OCI-LY3 (cell line): Measurements from ENCODE around the gene ACSL4.
A peak's percentile ranks its signal among the peaks of the same experiment; 100 is the strongest.

ENCODE experiments used
- H2AFZ ChIP-seq: fragments of 200-600, 300-600 bp; shearing (Covaris generic); 2 replicates; pipeline ENCODE4 v1.6.0; 2014; ENCODE audit warnings: antibody characterized with exemption, low read depth, low read length
- H3K27ac ChIP-seq: fragments of 200-600, 300-600 bp; sonication (generic); 2 replicates; pipeline ENCODE4 v1.5.1; 2014; ENCODE audit warnings: mild to moderate bottlenecking, low read length, moderate library complexity, mixed read lengths
- H3K27me3 ChIP-seq: fragments of 200-600, 300-600 bp; sonication (generic); 2 replicates; pipeline ENCODE4 v1.6.1; 2014; ENCODE audit warnings: low read depth, low read length, mixed read lengths
- H3K36me3 ChIP-seq: fragments of 200-600, 300-600 bp; sonication (generic); replicated peaks from 2 replicates; pipeline ENCODE3; 2014; ENCODE audit warnings: low read depth, low read length, mixed read lengths
- H3K4me1 ChIP-seq: fragments of 300-600, 200-600 bp; sonication (generic); 2 replicates; pipeline ENCODE4 v1.6.1; 2014; ENCODE audit warnings: low read length, mixed read lengths
- H3K4me2 ChIP-seq: fragments of 200-600, 300-600 bp; sonication (generic); 2 replicates; pipeline ENCODE4 v1.6.1; 2014; ENCODE audit warnings: low read length, mixed read lengths
- H3K4me3 ChIP-seq: fragments of 300-600, 200-600 bp; sonication (generic); 2 replicates; pipeline ENCODE4 v1.5.1; 2014; ENCODE audit warnings: antibody characterized with exemption, mild to moderate bottlenecking, low read length, moderate library complexity
- H3K79me2 ChIP-seq: fragments of 300-600, 200-600 bp; shearing (Covaris generic); 2 replicates; pipeline ENCODE4 v1.6.1; 2014; ENCODE audit warnings: mild to moderate bottlenecking, low read length, mixed read lengths
- H3K9ac ChIP-seq: fragments of 300-600, 200-600 bp; shearing (Covaris generic); 2 replicates; pipeline ENCODE4 v1.6.0; 2014; ENCODE audit warnings: mild to moderate bottlenecking, low read length, moderate library complexity
- H3K9me3 ChIP-seq: fragments of 200-600, 300-600 bp; shearing (Covaris generic); 2 replicates; pipeline ENCODE4 v1.6.1; 2014; ENCODE audit warnings: low read length, mixed read lengths; ENCODE audit not compliant: insufficient read depth
- H4K20me1 ChIP-seq: fragments of 200-600, 300-600 bp; sonication (generic); 2 replicates; pipeline ENCODE4 v1.6.1; 2016; ENCODE audit warnings: low read length, mixed read lengths; ENCODE audit not compliant: insufficient read depth
- EZH2phosphoT487 ChIP-seq: fragments of 200-600 bp; shearing (Covaris generic); IDR thresholded peaks from 2 replicates; pipeline ENCODE4 v1.6.1; 2018; ENCODE audit warnings: antibody characterized with exemption, mixed run types, low read depth
- TF ChIP-seq, protein P1 (sequence below): fragments of 200-600, 300-600 bp; sonication (generic); IDR thresholded peaks from 2 replicates; pipeline ENCODE4 v1.5.1; 2014; ENCODE audit warnings: antibody characterized with exemption, low read length, low read depth

ACSL4 gene

GRCh38 chrX:109719264-109719663 lies 13.8 kb downstream of the ACSL4 start:
- Histone ChIP-seq H3K9me3 (no peaks in the 10 kb centered on the region), H3K79me2 (peaks cover 55% of the 10 kb centered on the region), H3K36me3 (peaks cover 15% of the 10 kb centered on the region), H3K4me1 (peaks cover 33% of the 10 kb centered on the region), H3K27me3 (no peaks in the 10 kb centered on the region), H3K4me2 (no peak overlapping the region), H3K9ac (no peak overlapping the region), H2AFZ (no peak overlapping the region), H3K27ac (no peak overlapping the region), H3K4me3 (no peak overlapping the region), H4K20me1 (peaks cover 59% of the 10 kb centered on the region)
- TF ChIP-seq EZH2phosphoT487: no peak
- TF ChIP-seq, protein P1, sequence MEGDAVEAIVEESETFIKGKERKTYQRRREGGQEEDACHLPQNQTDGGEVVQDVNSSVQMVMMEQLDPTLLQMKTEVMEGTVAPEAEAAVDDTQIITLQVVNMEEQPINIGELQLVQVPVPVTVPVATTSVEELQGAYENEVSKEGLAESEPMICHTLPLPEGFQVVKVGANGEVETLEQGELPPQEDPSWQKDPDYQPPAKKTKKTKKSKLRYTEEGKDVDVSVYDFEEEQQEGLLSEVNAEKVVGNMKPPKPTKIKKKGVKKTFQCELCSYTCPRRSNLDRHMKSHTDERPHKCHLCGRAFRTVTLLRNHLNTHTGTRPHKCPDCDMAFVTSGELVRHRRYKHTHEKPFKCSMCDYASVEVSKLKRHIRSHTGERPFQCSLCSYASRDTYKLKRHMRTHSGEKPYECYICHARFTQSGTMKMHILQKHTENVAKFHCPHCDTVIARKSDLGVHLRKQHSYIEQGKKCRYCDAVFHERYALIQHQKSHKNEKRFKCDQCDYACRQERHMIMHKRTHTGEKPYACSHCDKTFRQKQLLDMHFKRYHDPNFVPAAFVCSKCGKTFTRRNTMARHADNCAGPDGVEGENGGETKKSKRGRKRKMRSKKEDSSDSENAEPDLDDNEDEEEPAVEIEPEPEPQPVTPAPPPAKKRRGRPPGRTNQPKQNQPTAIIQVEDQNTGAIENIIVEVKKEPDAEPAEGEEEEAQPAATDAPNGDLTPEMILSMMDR: peak; percentile 23

DNA sequence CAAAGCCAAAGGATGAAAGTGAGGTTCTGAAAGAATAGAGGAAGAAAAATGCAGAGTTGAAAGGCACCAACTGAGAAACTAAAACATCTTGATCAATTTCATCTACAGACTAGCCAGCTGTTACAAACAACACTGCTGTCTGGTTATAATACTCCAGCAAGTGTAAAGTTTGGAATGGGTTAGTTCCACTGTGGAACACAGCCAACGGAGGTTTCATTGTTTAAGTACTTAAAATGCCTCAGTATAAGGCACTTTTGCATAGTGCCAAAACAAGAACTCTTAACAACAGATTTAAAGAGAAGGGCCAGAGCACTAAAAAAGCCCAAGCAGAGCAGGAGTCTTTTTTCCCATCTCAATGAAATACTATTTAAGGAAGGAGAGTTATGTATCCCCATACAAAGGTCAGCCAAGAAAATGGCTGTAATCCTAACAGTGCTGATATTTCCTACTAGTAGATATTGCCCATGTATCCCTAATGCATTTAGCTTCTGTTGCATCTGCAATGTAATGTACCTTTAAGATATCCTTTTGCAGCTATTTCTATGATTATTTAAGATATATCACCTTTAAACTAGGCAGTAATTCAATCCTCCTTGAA lies 16.5 kb downstream of the ACSL4 start:
- no peaks in the 10 kb centered on the region for H3K9me3 ChIP-seq
- peaks cover 65% of the 10 kb centered on the region for H4K20me1 ChIP-seq
- H3K27me3 ChIP-seq: no peaks in the 10 kb centered on the region
- H3K36me3 ChIP-seq: peaks cover 10% of the 10 kb centered on the region
- no peak overlapping the region for H3K4me2 ChIP-seq
- peaks cover 27% of the 10 kb centered on the region for H3K4me1 ChIP-seq
- H3K27ac ChIP-seq: no peak overlapping the region
- no peak for TF ChIP-seq EZH2phosphoT487
- TF ChIP-seq, protein P1: no peak
- H3K4me3 ChIP-seq: no peak overlapping the region
- no peak overlapping the region for H2AFZ ChIP-seq
- peaks cover 53% of the 10 kb centered on the region for H3K79me2 ChIP-seq
- no peak overlapping the region for H3K9ac ChIP-seq

- Histone ChIP-seq H3K4me3 (no peak overlapping the region), H2AFZ (no peak overlapping the region), H3K27me3 (no peaks in the 10 kb centered on the region), H3K9me3 (no peaks in the 10 kb centered on the region), H4K20me1 (peaks cover 73% of the 10 kb centered on the region), H3K27ac (no peak overlapping the region), H3K9ac (no peak overlapping the region), H3K36me3 (peaks cover 16% of the 10 kb centered on the region), H3K4me1 (peaks cover 22% of the 10 kb centered on the region), H3K79me2 (peaks cover 64% of the 10 kb centered on the region), H3K4me2 (no peak overlapping the region)
- TF ChIP-seq, protein P1: no peak
- no peak for TF ChIP-seq EZH2phosphoT487
Observed at GRCh38 chrX:109714340-109714958, 18.6 kb downstream of the ACSL4 start.

GRCh38 chrX:109710181-109710580 lies 22.9 kb downstream of the ACSL4 start:
- H3K4me2 ChIP-seq: peak overlapping the region; percentile 90; the same call in 1 of the 2 replicates
- peaks cover 73% of the 10 kb centered on the region for H3K79me2 ChIP-seq
- TF ChIP-seq EZH2phosphoT487: no peak
- TF ChIP-seq, protein P1: no peak
- H3K9me3 ChIP-seq: no peaks in the 10 kb centered on the region
- H2AFZ ChIP-seq: no peak overlapping the region
- H3K27ac ChIP-seq: no peak overlapping the region
- peaks cover 14% of the 10 kb centered on the region for H3K36me3 ChIP-seq
- H3K4me3 ChIP-seq: no peak overlapping the region
- peaks cover 79% of the 10 kb centered on the region for H4K20me1 ChIP-seq
- no peak overlapping the region for H3K9ac ChIP-seq
- no peaks in the 10 kb centered on the region for H3K27me3 ChIP-seq
- H3K4me1 ChIP-seq: peaks cover 51% of the 10 kb centered on the region
